ENCODE results near the gene OR4N5.
"Not testable (repeated sequence)": the region's sequence is repeated elsewhere in the genome, so short reads cannot be mapped to it uniquely, and the experiment has no call there.

The OR4N5 gene, protein sequence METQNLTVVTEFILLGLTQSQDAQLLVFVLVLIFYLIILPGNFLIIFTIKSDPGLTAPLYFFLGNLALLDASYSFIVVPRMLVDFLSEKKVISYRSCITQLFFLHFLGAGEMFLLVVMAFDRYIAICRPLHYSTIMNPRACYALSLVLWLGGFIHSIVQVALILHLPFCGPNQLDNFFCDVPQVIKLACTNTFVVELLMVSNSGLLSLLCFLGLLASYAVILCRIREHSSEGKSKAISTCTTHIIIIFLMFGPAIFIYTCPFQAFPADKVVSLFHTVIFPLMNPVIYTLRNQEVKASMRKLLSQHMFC

DNA sequence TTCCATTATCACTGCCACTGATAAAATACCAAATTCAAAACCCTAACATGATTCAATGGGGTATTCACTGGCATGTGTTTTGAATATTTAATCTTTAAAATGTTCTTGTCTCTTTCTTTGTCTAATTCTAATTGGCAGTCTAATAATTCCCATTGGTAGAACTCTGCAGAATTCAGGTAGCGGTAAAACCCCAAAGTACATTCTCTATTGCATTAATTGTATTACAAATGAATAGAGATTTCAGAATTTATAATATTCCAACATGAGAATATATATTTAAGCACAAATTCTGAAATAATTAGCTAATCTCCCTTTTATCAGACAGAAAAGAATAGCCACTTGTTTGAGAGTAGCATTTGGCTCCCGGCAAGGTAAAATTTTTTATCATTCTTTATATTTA lies at the start of gene OR4N5:
Gene OR4N5, plus strand, starts transcription at position 301 of the 400 bp plus-strand sequence. CDS start 4,916 bp downstream, outside the sequence.
- DNase-seq: no peak

DNA sequence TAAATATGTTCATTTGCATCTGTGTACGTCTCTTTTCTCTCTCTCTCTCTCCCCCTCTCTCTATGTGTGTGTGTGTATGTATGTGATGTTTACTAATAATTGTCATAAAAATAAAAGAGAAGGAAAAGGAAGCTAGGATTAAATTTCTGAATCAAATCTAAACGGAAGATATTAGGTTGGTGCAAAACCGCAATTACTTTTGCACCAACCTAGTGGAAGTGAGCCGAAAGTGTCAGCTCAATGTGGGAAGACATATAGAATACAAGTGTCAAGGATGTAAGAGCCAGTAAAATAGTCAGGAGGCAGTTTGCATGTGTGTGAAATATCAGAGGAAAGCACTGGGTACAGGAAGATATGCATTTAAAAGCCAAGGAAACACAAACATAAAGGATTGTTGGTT lies 46.6 kb upstream of the OR4N5 start:
- no peak for DNase-seq

DNA sequence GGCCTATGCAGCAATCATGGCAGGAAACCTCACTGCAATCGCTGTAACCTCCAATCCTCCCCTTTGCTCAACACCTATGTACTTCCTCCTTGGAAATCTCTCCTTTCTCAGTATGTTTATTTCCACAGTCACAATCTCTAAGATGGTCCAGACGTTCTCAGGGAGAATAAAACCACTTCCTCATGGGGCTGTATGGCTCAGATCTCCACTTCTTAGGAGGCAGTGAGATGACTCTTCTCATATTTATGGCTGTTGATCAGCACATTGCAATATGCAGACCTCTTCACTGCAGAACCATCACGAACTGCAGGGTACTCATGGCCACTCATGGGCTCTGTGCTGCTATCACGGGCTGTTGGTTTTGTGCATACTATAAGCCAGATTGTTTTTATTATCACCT lies 45.2 kb upstream of the OR4N5 start:
- no peak for DNase-seq

DNA sequence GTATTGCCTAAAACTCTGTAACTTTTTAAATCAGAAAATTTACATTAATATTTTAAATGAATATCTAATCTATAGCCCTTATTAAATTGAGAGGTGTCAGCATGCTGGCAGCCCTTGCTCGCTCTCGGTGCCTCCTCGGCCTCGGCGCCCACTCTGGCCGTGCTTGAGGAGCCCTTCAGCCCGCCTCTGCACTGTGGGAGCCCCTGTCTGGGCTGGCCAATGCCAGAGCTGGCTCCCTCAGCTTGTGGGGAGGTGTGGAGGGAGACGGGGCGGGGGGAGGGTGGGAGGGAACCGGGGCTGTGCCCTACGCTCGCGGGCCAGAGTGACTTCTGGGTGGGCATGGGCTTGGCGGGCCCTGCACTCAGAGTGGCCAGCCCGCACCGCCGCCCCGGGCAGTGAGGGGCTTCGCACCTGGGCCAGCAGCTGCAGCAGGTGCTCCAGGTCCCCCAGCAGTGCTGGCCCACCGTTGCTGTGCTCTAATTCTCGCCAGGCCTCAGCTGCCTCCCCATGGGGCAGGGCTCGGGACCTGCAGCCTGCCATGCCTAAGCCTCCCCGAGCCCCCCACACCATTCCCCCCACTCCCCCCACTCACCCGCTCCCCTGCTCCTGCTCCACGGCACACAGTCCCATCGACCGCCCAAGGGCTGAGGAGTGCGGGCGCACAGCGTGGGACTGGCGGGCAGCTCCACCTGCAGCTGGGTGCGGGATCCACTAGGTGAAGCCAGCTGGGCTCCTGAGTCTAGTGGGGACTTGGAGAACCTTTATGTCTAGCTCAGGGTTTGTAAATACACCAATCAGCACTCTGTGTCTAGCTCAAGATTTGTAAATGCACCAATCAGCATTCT lies 39.5 kb upstream of the OR4N5 start:
- DNase-seq: not testable (repeated sequence)

DNA sequence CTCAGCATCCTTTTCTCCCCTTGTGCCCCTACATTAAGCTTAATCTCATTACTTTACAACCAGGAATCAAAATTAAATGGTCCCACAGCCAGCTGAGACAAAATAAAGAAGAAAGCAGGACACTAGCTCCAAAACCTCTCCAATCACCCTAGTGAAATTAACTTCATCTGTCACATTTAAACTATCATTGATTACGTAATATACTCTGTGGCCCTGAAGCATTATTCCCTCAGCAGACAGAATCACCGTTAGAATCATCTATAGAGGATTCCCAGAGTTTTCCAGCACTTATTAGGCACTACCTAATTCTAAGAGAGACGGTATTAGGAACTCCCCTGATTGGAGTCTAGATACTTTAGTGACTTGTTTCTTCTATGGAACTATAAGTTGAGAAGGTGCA lies 28.2 kb upstream of the OR4N5 start, which contains the start of gene OR4K17:
Gene OR4K17, plus strand, starts transcription at position 302 of the 400 bp plus-strand sequence. CDS start 6,761 bp downstream, outside the sequence.
- DNase-seq: no peak

DNA sequence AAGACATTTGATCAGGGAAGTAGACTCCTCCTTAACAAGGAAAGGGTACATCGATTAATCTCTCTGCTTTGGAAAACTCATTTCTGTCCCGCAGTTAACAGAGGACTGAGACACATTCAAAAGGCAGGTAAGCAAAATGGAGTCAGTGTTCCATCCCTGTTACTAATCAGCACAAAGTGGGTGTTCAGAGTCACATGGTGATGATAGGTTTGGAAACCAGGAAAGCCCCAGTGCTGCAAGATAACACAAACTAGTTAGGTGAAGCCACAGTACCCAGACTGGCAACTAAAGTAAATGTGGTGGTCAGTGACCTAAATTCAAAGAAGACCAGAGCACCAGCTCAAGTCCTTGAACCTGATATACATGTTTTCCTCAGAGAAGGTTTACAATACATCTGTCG lies 26.3 kb upstream of the OR4N5 start:
- no peak for DNase-seq

DNA sequence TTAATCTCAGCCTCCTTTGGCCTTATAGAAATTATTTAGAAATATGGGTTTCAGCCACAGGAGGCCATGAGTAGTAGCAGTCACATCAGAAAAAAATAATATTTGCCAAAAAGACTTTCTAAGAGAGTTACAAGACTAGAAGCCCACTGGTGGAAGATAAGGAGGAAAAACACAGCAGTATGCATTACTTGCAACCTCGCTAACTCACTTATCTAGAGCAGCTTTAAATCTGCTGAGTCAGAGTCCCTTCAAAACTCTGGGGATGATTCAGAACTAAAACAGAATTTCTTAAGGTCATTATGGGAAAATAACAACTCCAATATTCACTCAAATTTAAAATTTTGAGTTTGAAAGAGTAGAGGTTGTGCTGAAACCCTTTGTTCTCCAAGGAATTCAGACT lies 21.9 kb upstream of the OR4N5 start:
- no peak for DNase-seq

DNA sequence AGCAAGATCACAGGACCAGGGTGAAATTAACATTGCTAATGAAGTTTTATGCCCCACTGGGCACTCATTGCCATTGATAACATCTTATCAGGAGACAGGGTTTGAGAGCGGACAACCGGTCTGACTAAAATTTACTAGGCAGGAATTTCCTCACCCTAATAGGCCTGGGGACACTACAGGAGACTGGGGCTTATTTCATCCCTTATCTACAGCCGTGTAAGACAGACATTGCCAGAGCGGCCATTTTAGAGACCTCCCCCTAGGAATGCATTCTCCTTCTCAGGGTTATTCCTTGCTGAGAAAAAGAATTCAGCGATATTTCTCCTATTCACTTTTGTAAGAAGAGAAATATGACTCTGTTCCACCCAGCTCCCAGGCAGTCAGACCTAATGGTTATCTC lies 19.8 kb upstream of the OR4N5 start:
- DNase-seq: no peak

DNA sequence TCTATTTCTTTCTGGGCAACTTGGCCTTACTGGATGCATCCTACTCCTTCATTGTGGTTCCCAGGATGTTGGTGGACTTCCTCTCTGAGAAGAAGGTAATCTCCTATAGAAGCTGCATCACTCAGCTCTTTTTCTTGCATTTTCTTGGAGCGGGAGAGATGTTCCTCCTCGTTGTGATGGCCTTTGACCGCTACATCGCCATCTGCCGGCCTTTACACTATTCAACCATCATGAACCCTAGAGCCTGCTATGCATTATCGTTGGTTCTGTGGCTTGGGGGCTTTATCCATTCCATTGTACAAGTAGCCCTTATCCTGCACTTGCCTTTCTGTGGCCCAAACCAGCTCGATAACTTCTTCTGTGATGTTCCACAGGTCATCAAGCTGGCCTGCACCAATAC lies 5.3 kb downstream of the OR4N5 start:
- DNase-seq: no peak

DNA sequence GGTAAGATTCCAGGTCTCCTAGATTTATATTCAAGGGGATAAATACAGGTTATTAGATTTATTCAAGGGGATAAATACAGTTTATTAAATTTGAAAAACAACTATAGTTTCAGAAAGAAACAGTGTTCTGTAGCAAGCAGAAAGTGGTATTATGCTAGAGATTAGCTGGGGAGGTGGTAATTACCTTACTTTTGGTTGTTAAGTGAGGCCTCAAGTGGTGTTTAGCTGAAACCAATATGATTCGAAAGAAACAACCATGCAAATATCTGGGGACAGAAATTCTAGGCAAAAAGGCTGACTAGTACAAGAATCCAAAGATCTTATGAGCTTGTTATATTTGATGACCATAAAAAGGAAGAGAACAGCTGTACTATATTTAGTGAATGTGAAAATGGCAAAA lies 6.2 kb downstream of the OR4N5 start:
- DNase-seq: no peak

DNA sequence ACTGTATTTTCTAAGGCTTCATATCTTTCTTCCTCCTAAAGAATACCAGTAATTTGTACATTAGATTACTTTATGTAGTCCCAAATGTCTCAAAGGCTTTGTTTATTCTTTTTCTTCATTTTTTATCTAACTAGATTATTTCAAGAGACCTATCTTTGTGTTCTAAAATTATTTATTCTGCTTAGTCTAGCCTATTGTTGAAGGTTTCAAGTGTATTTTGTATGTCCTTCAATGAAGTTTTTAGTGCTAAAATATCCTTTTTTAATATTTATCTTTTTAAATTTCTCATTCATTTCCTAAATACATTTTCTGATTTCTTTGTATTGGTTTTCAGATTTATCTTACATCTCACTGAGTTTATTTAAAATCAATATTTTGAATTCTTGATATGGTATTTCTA lies 25.8 kb downstream of the OR4N5 start:
- no peak for DNase-seq

DNA sequence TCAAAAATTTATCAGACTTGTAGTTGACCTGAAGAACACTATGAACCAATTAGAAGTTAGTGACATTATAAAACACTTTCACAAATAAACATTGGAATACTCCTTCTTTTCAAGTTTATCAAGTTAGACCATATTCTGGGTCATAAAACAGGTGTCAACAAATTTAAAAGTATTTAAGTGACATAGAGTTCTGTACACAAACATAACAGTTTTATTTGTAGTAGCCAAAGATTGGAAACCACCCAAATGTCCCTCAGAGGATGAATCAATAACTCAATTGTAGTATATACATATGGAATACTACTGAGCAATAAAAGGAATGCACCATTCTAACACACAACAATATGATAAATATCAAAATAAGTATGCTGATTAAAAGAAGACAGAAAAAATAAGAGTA lies 28.5 kb downstream of the OR4N5 start:
- no peak for DNase-seq

DNA sequence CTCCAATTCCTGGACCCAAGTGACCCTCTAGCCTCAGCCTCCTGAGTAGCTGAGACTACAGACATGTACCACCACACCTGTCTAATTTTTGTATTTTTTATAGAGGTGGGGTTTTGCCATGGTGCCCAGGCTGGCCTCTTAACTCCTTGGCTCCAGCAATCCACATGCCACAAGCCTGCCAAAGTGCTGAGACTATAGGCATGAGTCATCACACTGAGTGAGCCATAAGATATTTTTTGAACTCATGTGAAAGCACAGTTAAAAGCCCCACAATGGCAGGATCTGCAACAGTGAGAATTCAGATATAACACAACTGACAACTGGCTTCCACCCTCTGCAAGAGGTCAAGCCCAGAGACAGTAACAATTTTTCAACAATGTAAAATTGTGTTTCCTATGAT lies 31.2 kb downstream of the OR4N5 start:
- DNase-seq: not testable (repeated sequence)

DNA sequence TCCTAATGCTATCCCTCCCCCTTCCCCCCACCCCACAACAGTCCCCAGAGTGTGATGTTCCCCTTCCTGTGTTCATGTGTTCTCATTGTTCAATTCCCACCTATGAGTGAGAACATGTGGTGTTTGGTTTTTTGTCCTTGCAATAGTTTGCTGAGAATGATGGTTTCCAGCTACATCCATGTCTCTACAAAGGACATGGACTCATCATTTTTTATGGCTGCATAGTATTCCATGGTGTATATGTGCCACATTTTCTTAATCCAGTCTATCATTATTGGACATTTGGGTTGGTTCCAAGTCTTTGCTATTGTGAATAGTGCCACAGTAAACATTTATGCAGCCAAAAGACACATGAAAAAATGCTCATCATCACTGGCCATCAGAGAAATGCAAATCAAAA lies 35.6 kb downstream of the OR4N5 start:
- not testable (repeated sequence) for DNase-seq

DNA sequence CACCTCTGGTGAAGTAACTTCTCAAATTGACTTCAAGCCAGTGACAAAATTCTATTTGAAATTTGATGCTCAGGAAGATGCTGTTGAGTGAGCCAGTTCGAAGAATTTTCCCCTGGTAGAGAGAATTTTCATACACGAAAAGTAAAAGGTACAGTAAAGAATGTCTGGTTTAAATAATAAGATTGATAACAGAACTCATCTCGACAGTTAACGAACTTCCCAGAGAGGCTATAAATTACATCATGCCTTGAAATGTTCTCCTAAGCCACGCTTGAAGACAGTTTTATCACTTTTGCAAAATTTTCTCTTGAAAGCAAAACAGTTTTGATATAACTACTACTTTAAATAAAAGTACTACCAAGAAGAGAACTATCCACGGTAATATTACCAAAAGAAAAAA lies 37.7 kb downstream of the OR4N5 start:
- no peak for DNase-seq

DNA sequence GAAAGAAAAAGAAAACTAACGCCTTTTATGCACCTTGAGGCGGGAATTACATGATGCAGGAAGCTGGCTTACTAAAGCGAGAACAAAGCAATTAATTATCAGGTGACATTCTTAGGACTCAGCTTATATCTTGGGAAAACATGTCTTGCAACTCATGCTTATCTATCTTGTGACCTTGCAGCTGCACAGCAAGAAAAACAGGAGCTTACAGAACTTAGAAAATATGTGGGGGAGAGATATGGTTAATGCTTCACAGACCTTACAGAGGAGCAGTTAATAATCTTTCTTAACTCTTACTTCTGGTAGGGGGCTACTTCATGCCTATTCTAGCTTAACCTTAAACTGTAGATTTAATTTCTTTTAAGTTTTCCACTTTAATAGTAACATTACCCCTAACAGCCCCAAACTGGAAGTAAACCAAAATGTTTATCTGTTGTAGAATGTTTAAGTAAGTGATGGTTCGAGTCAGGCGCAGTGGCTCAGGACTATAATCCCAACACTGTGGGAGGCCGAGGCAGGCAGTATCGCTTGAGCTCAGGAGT lies 38.9 kb downstream of the OR4N5 start:
- DNase-seq: no peak

DNA sequence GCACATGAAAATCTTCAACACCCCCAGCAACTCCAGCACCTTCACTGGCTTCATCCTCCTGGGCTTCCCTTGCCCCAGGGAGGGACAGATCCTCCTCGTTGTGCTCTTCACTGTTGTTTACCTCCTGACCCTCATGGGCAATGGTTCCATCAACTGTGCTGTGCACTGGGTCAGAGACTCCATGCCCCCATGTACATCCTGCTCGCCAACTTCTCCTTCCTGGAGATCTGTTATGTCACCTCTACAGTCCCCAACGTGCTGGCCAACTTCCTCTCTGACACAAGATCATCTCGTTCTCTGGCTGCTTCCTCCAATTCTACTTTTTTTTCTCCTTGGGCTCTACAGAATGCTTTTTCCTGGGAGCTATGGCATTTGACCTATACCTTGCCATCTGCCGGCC lies 40.6 kb downstream of the OR4N5 start:
- no peak for DNase-seq

DNA sequence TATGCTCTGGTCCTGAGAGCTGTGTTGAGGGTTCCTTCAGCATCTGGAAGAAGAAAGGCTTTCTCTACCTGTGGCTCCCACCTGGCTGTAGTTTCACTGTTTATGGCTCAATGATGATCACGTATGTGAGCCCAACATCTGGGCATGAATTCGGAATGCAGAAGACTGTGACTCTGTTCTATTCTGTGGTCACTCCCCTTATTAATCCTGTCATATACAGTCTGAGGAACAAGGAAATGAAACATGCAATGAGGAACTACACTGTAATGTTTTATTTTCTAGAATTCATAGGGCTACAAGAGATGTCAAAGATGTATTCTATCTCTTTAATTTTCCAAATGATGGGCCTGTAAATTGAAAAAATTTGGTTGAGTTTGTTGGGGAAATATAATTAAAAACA lies 41.3 kb downstream of the OR4N5 start:
- no peak for DNase-seq

DNA sequence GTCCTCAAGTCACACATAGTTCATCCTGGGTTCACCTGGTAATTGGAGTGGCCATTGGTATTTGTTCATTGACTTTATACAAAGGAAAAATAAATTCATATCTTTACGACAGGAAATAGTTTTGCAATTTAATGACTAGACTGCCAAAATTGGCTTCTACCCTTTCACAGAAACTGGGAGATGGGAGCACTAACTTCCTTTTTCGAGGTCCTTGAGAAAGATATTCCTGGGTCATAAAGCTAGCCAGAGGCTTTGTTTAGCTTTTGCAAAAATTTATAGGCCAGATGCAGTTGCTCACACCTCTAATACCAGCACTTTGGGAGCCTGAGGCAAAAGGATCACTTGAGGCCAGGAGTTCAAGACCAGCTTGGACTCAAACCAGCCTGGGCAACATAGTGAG lies 41.9 kb downstream of the OR4N5 start:
- DNase-seq: no peak

DNA sequence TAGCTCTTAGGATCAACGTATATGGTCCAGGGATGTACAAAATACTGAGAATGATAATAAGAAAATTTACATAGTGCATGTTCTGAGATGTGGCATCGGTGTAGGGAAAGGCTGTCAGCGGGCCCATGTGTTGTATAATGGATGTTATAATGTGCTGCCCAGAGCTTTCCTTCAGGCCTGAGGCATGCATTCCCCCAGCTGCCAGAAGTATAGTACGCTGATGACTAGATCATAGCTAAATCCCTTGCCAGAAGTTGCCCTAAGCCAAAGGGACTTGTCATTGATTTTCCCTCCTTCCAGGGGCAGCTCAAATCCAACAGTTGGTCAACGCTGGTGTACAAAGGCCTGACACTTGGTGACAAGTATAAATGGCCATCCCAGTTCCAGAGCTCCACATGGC lies 45.6 kb downstream of the OR4N5 start:
- DNase-seq: no peak

DNA sequence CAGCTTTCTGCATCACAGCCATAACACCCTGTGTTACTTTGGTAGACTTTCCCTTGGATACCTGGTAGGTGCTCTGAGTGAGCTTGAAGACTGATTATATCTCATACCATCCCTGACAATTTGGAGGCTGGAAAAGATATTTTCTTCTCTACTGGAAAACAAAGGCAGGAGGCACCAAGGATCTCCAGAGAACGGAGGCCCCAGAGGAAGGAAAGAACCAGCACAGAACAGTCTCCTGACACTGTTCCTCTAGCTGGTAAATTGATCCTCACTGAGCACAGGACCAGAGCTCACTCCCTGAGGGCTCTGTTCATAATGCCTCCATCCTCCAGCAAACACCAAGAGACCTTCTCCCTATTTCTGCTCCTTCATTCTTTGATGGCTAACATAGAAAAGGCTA lies 52.0 kb downstream of the OR4N5 start, which contains the start of gene OR11G2:
Gene OR11G2, plus strand, starts transcription at position 301 of the 400 bp plus-strand sequence. CDS start 6,542 bp downstream, outside the sequence.
- DNase-seq: no peak

DNA sequence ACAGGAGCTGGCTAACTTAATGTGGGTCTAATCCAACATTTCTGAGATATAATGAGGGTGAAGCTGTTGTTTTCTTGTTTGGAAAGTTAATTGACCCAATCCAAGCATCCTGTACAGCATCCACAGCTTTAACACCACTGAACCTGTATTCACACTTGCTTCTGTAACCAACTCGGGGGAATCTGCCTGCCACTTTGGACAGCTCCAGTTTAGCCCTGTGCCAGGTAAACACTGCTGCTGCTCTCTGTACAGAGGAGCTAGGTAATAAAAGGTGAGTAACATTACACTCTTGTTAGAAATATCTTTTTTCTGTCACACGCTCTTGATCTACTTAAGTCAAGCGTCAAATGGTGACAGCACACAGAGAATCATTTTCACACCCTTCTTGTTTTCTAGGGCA lies 52.8 kb downstream of the OR4N5 start:
- DNase-seq: no peak

DNA sequence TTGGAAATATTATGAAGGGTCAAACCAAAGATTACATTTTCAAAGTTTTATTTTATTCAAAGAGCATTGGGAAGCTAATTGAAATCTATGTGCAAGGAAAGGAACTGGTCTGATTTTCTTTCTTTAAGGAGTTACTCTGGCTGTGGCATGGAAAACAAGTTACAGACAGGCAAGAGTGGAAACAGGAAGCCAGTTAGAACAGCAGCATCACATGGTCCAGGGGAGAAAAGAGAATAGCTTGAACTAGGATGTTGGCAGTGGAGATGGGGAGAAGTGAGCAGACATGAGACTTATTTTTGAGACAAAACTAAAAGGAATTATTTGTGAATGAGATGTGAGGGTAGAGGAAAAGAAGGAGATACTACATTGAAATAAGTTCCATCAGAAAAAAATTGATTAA lies 55.5 kb downstream of the OR4N5 start:
- DNase-seq: no peak
